Inferior parietal cortex (tissue), 1 donor: ENCODE measurements around the gene CLDND1.
A peak's percentile ranks its signal among the peaks of the same experiment; 100 is the strongest.

Source experiments
- DNase-seq: peaks from one replicate; pipeline ENCODE4 v3.0.0-alpha.2; 2016; ENCODE audit errors: extremely low spot score

Gene CLDND1

DNA sequence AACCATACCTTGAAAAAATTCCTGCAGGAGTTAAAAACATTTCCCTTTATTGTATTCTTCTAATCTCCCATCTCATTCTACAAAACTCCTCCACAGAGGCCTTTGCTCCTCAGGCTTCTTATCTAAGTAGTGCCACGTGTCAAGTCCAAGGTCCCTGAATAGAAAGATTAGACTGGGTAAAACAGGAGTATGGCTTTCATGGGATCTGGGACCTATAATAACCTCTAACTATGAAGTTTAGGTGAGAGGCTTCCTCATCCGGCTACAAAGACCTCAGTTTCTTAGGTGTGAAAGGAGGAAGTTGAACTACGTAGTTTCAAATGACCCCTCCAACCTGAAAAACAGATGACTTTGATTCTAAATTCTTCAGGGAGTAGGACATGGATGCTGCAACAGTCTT is 29.1 kb upstream of the CLDND1 start:
- DNase-seq = no peak

DNA sequence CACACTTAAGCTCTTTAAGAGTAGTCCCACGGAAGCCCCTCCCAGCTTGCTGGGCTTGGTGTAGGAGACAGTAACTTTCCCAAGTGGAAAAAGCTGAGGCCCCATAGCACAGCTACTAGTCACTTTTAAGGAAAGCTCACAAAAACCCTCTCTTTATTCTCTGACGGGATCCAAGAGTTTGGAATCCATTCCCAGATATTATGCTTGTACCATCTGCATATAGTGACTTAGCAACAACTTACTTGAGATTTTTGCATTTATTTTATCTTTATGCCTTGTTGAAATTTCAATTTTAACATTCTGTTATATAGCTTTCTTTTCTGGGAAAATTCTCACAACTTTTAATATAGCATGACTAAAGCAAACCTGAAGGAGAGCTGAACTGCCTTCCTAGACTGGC is 28.5 kb upstream of the CLDND1 start:
- DNase-seq = no peak

DNA sequence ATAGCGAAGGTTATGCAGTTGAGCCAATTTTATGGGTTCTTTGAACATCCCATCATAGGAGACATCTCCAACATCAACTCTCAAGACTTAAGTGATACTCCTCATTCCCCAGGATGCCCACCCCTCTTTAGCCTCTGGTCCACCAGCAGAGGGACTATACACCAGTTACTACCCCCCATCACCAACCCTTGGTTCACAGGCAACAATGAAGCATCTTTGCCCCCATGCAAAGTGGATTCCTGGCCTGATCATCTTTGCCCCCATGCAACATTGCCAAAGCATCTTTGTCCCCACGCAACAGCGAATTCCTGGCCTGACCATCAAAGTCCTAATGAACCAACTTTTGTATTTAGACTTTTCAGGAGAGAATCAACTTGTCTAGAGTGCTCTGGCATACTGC is 28.1 kb upstream of the CLDND1 start:
- no peak for DNase-seq

DNA sequence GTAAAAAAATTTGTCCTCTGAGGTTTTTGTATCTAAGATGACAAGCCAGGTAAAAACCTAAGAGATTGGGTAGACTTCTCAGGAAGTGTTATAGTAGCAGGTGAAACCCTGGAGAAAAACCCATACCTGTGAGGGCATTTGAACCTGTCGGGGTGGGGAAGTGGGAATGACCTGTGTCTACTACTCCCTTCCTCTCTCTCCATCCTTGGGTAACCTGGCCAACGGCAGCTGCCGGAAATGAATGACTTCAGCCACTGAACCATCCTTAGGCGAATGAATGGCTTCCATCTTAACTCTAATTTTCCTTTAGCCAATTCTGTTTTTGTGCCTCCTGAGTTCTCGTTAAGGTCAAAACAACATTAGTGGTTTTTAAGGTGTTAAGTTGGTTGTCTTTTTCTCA is 25.8 kb upstream of the CLDND1 start:
- DNase-seq = no peak

DNA sequence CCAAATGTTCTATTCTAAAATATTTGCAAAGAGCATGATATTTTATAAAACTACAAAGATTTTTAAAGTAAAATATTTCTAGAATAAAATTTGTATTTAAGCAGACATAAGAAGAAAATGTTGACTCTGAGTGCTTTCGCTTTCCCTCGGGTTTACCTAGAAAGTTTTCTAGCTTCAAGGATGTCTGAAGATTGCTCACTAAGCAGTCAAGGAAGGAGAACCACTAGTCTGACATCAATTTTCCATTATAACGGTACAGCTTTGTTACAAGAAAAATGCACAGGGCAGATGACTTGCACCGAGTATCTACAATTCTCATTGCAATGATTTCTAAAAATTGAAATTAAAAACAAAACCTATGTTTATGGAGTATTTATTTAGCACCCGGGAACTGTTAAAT is 23.2 kb upstream of the CLDND1 start:
- DNase-seq = no peak

DNA sequence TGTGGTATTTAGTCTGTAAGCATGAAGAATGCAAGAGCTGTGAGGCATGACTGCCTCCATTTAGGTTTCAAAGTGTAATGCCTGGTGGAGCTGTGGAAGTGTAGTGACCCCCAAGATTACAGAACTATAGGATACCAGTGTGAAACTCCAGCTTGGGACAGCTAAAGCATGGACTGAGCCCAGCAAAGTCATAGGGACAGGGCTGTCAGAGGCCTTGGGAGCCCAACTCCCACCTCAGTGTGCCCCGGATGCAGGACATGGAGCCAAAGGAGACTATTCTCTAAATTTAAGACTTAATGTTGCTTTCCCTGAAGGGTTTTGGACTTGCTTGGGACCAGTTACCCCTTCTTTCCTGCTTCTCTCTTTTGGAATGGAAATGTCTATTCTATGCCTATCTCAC is 19.9 kb upstream of the CLDND1 start:
- no peak for DNase-seq

DNA sequence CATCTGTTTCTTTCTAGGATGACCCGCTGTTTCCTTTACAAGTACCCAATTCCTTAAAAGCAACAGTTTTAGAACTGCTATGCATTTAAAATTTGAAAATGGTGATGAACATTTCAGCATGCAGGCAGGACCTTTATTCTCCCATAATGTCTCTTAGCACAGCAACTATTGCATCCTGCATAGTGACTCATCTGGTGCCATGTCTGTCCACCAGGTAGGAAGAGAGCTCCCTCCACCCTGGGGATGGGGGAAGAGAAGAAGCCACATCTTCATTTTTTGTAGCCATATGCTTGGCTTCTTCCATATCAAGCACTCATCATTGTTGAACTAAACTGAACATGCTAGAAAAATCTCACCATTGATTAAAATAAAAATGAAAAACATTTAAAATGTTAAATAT is 19.0 kb upstream of the CLDND1 start:
- no peak for DNase-seq

DNA sequence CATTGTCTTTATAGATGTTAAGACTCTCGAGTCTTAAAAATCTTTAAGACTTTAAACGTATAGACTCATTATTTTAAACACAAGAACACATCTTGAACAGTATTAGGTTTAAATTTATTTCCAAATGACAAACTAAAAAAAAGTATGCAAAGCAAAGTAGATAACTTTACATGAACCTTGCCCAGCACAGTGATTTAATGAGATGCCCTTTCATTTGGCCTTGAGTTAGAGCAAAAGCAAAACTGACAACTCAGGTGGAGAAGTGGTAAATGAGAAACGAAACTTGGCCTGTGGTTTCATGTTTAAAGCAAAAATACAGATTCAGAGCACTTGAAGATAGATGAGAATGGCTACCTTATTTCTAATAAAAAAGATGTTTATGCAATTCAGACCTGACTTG is 17.6 kb upstream of the CLDND1 start:
- no peak for DNase-seq

DNA sequence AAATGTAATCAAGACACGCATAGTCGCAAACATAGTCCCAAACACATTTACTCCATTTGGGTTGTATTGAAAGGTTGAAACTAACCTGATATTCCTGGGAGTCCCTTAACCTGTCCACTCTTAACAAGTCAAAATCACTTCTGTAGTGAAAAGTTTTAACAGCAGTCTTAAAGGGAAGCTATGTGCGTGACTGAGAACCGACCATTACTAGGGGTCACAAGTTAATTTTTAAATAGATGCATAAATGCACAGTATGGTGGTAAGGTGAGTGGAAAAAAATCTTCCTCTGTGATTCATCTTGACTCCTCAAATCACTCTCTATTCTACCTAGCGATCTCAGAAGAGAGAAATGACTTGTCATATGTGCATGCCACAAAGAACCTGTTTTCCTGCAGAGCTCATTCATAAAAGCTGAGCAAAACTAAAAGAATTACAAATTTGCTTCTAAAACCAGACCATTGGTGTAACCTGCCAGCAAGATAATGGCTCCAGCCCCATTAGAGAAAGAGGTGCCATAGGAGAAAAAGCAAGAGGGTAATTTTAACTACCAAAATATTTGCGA is 13.8 kb upstream of the CLDND1 start:
- DNase-seq = no peak

DNA sequence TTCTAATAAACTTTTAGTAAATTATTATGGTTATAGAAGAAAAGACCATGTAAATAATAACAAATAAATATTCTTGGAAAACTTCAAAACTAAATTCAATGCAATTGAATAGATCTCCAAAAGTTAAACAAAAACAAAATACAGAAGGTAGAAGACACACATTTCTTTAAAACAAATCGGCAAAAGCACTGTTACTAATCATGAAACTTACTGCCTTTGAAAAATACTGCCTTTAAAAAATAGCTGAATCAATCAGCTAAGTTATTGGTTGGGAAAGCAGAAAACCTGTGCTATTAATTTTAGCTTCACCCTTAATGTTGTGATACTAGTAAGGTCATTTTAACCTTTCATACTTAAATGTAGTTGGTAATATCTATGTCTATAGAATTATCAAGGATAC is 12.0 kb upstream of the CLDND1 start:
- no peak for DNase-seq

DNA sequence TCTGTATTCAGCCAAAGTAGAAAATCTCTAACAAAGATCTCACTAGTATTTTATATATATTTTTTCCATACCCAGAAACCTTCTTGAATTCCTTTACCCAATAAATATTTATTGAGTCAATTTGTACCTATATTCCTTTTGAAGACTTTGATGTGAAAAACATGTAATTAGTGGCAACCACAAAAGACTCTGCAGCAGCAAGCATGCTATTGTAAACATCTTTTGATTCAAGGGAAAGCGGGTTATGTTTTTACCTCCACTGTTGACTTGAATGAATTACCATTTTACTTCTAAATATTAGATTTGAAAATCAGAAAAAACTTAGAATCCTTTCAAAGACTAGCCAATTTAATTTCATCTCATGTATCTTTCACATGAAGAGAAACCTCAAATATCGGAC is 11.5 kb upstream of the CLDND1 start:
- DNase-seq = no peak

DNA sequence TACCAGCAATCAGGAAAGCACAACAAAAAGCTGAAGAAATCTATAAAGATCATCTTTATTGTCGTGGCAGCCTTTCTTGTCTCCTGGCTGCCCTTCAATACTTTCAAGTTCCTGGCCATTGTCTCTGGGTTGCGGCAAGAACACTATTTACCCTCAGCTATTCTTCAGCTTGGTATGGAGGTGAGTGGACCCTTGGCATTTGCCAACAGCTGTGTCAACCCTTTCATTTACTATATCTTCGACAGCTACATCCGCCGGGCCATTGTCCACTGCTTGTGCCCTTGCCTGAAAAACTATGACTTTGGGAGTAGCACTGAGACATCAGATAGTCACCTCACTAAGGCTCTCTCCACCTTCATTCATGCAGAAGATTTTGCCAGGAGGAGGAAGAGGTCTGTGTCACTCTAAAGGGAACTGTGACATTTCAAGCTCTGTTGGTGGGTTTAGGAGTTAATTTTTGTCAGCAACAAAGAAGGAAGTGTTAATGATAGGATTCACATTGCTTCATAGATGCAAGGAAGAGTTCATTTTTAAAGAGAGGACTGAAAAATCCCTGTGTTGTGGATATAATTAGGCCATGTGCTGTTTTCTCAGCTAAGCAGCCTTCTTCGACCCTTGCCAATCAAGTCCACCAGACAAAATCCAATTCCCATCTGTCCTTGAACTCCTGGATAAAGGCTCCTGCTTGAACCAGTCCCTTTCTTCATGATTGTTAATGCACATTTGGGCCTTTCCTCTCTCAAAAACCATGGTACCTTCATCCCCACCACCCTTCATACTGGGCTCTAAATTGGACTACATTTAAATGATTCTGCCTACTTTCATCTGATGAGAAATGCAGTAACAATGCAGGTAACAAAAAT is 10.2 kb upstream of the CLDND1 start:
- DNase-seq = no peak

DNA sequence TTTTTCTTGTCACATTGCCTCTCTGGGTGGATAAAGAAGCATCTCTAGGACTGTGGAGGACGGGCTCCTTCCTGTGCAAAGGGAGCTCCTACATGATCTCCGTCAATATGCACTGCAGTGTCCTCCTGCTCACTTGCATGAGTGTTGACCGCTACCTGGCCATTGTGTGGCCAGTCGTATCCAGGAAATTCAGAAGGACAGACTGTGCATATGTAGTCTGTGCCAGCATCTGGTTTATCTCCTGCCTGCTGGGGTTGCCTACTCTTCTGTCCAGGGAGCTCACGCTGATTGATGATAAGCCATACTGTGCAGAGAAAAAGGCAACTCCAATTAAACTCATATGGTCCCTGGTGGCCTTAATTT is 9.6 kb upstream of the CLDND1 start:
- DNase-seq = no peak

DNA sequence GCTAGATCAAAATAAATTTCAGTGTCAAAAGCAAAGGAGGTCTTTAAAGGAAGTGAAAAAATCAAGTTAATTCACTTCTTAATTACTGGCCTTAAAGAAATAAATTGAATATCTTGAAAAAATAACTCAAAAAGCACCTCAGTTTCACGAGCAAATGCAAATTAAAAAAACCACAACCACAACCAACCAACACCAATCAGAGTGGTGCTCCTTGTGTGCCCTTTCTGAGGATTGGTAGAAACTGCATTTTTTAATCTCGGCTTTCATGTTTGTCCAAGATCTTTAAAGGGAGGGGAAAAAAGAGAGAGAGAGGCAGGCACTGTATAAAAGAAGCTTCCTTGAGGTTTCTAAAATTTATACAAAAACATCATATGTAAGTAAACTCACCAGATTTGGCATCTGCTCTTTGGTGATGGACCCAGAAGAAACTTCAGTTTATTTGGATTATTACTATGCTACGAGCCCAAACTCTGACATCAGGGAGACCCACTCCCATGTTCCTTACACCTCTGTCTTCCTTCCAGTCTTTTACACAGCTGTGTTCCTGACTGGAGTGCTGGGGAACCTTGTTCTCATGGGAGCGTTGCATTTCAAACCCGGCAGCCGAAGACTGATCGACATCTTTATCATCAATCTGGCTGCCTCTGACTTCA is 9.0 kb upstream of the CLDND1 start, which contains the start of gene GPR15:
GPR15 (plus strand) TSS at position 357 of the 653 bp plus-strand sequence; CDS start at position 413, 56 bp downstream.
- DNase-seq = no peak

DNA sequence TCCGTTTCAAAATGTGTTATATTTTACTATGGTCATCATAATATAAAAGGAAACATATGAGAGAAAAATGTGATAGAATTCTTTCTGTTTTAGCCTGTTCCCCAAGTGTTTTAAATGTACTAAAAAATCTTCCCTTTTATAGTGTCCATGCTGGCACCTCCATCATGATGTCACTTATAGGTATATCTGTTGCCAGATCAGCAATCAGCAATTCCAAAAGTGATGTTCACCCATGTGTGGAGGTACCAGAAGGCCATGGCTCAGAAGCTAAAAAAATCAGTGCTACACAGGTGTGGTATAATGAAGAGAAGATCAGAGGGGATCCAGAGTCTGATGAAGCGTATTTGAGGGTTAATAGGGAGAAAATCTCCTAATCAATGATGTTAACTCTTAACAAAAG is 8.0 kb upstream of the CLDND1 start:
- DNase-seq = no peak

DNA sequence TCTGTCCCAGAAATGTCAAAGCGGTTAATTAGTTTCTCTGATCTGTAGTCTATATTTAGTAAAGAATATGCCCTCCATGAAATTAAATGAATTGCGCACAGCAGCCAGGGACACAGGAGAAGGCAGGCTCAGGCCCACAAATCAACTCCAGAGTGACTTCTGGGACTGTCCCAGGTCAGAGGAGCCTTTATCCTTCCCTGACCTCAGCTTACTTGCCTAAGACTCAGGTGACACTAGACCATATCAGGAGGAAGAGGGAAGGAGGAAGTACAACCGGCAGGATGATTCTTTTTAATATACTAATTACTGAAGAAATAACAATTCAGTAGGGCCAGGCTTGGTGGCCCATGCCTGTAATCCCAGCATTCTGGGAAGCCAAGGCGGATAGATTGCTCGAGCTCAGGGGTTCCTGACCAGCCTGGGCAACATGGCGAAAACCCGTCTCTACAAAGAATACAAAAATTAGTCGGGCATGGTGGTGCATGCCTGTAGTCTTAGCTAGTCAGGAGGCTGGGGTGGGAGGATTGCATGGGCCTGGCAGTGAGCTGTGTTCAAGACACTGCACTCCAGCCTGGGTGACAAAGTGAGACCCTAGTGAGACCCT is 7.3 kb upstream of the CLDND1 start:
- DNase-seq = no peak

DNA sequence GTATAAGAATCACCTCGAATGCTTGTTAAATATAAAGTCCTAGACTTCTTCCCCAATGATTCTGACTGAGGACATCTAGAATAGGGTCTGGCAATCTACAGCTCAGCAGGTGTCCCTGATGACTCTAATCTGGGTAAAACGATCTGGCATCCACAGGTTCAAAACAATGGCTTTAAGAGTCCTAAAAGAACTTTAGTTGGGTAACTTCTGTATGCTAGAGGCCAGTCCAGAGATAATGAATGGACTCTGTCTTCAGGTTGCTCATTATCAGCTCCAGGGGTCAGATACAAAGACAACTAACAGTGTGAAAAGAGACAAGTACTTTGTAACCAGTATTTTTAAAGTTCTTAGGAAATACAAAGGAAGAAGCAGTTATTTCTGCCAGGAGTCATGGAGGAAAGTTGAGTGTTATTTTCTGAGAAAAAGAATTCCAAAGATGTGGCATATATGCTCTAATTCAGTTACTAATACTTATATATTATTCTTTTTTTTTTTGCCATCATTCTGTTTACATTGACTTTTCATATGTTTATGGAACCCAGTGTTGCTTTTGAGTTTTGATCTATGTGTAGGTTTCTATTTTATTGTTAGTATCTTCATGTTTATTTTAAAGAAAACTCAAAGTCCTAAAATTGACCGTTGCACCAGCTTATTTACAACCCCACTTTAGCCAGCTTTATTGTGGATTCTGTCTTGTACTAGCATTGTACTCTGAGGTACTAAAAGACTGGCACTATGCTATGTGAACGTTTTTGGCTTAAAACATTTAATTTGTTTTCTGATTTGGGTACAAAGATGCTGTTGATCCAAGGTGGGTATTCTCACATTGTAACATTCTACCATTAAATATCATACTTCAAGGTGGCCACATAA is 6.0 kb upstream of the CLDND1 start:
- no peak for DNase-seq

DNA sequence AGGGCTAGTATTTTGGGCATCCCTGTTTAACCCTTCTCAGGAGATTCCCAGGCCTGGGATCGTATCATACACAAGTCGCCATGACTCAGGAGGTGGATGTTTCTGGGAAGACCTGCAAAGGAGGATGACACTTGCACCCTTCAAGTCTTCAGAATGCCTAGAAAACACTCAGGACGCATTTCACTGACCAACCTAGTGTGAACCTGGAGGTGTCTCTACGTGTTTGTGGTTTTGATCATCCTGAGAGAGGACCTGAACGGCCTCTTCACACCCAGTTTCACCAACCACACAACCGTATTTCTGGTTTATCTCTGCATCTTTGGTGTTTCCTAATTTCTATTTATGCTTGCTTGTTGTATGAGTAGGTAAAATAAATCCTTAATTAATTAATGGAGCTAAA is 2.8 kb upstream of the CLDND1 start:
- no peak for DNase-seq

DNA sequence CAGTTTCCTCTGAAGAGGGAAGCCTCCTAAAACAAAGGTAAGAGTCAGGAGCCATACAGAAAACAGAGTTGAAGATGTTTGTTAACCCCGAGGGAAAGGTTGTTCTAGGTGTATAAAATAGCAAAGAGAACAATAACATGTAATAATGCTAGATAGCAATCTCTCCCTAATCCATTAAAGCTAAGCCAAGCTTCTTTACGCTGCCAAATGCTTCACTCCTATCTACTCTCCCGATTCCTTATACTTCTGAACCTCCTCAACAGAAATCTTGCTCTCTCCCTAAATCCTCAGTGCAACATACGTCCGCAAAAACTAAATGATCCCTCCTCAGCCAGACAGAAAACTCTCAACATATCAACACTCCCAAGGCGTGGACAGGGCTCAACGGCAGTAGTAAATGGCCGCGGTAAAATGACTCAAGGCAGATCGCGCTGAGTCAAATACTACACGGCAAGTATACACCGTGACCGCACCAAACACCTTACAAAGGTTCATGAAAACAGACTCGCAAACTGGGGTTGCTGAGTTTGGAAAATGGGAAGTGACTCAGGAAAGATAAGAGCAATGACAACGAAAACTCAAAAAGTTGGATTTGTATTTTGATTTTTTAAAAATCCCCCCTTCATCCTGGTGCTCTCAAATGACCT is 682 bp downstream of the CLDND1 start:
- DNase-seq = peak; percentile 62

DNA sequence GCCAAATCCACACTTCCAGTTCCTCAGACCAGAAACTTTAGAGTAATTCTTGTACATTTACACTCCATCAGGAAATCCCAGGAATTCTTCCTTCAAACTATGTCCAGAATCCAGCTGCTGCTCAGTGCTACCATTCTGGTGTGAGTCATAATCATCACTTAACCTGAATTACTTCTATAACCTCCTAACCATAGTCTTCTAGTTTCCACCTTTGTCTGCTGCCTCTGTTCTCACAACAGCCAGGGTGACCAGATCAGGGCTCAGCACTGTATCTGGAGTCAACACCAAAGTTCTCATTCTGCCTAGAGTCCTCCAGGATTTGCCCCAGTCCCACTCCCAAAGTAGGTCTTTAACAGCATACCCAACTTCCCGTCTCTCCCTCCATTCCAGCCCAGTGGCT is 3.4 kb downstream of the CLDND1 start:
- DNase-seq = no peak

DNA sequence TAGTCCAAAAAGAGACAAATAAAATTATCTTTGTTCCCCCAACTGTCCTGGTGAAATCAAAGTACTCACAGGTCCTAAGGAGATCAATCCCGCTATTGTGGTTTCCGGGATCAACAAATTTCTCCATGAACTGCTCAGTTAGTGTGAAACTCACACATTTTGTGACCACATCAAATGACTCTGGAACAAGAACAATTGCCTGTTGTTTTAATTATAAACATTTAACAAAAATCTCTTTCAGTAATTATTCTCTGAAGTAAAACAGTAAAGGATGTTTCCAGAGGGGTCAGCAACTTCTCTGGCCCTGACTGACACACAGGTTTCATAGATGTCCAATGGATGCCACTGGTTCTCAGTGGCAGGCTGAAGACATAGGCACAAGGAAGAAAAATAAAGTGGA is 3.9 kb downstream of the CLDND1 start:
- peak; percentile 84 for DNase-seq
